Panc1 (cell line): Measurements from ENCODE around the gene CD22.

Experiments used
- CTCF ChIP-seq: fragments of 450-650 bp; IDR thresholded peaks from 2 replicates; pipeline ENCODE4 v1.5.1; 2017; ENCODE audit warnings: mild to moderate bottlenecking
- REST ChIP-seq, 2 experiments: IDR thresholded peaks; 2 replicates each; pipeline ENCODE4 v1.6.1; 2011 to 2012; ENCODE audit warnings: low read depth in 2 of 2, control low read depth in 1 of 2, low read length in 1 of 2, mild to moderate bottlenecking in 1 of 2, moderate library complexity in 1 of 2; ENCODE audit not compliant: insufficient read depth in 1 of 2
- SIN3A ChIP-seq: IDR thresholded peaks from 2 replicates; pipeline ENCODE4 v1.6.1; 2012; ENCODE audit warnings: low read depth, mild to moderate bottlenecking, low read length, moderate library complexity, borderline replicate concordance; ENCODE audit not compliant: insufficient read depth

- TF ChIP-seq CTCF (no peak), SIN3A (no peak), REST (IDR thresholded peaks at IDR 0.05; ENCODE audit: insufficient read depth in 1 of 2, low read depth in 2 of 2, low read length in 1 of 2) (no peak)
Measured at GRCh38 chr19:35337097-35337983, 8.4 kb downstream of the CD22 start.
